HEK293T (cell line): Measurements from ENCODE around the gene ZNF638.

Experiments
- BHLHE40 ChIP-seq: fragments of 450-650 bp; IDR thresholded peaks from 2 replicates; pipeline ENCODE4 v1.6.1; 2016; ENCODE audit warnings: mild to moderate bottlenecking, moderate library complexity, borderline replicate concordance
- LEF1 ChIP-seq: fragments of 450-650 bp; IDR thresholded peaks from 2 replicates; pipeline ENCODE4 v1.6.1; 2017; ENCODE audit warnings: mild to moderate bottlenecking, borderline replicate concordance
- SP1 ChIP-seq: fragments of 450-650 bp; IDR thresholded peaks from 2 replicates; pipeline ENCODE4 v1.6.1; 2017
- TARDBP ChIP-seq: fragments of 450-650 bp; IDR thresholded peaks from 2 replicates; pipeline ENCODE4 v1.6.1; 2016

DNA sequence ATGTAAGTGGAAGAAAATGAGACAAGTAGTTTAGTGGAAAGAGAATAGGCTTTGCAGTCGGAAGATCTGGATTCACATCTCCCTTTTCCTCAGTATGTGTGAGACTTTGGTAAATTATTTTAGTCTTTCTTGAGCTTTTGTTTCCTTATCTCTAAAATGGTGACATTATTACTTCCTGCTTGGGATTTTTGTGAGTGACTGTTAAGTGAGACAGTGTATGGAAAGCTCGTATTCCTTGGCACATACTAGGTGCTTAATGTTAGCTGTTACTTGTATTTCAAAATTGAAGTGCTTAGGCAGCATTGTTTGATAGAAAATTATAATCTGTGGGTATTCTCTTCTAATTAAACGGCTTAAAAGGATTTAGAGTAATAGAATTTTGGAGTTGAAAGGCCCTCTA lies 2.0 kb downstream of the ZNF638 start:
- TF ChIP-seq TARDBP: no peak
- TF ChIP-seq LEF1: no peak
- TF ChIP-seq BHLHE40: no peak
- TF ChIP-seq SP1: no peak
